ENCODE measurements around the gene ERCC8.

DNA sequence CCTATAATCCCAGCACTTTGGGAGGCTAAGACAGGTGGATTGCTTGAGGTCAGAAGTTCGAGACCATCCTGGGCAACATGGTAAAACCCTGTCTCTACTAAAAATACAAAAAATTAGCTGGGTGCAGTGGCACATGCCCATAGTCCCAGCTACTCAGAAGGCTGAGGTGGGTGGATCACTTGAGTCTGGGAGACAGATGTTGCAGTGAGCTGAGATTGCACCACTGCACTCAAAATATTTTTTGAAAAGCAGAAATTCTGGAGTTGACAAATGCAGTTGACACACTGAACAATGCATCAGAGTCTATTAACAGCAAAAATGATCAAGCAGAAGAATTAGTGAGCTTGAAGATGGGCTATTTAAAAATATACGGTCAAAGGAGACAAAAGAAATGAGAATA, 35.6 kb upstream of the ERCC8 start:
- TF ChIP-seq, protein P1, sequence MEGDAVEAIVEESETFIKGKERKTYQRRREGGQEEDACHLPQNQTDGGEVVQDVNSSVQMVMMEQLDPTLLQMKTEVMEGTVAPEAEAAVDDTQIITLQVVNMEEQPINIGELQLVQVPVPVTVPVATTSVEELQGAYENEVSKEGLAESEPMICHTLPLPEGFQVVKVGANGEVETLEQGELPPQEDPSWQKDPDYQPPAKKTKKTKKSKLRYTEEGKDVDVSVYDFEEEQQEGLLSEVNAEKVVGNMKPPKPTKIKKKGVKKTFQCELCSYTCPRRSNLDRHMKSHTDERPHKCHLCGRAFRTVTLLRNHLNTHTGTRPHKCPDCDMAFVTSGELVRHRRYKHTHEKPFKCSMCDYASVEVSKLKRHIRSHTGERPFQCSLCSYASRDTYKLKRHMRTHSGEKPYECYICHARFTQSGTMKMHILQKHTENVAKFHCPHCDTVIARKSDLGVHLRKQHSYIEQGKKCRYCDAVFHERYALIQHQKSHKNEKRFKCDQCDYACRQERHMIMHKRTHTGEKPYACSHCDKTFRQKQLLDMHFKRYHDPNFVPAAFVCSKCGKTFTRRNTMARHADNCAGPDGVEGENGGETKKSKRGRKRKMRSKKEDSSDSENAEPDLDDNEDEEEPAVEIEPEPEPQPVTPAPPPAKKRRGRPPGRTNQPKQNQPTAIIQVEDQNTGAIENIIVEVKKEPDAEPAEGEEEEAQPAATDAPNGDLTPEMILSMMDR (IDR thresholded peaks at IDR 0.05), result no peak
- no peak for TF ChIP-seq SIN3A (IDR thresholded peaks at IDR 0.05; ENCODE audit: borderline replicate concordance, insufficient read depth, low read depth, low read length)
- TF ChIP-seq POLR2AphosphoS5 (IDR thresholded peaks at IDR 0.05; ENCODE audit: low read depth, low read length), result no peak

Measured in Panc1 (cell line).